Liver (tissue), 3 donors: Measurements from ENCODE around the gene GLI1.

Source experiments
- CTCF ChIP-seq: fragments of 150-350 bp; IDR thresholded peaks from 2 replicates; pipeline ENCODE4 v1.5.1; 2017; ENCODE audit warnings: improper control_type of control experiment, low read depth, low read length; ENCODE audit not compliant: missing input control
- FOXA1 ChIP-seq: IDR thresholded peaks from 2 replicates; pipeline ENCODE4 v1.6.1; 2016; ENCODE audit warnings: antibody characterized with exemption
- RAD21 ChIP-seq, 2 donors: IDR thresholded peaks; 2 replicates each; pipeline ENCODE4 v1.6.1; 2016; ENCODE audit warnings: antibody characterized with exemption in 2 of 2, mild to moderate bottlenecking in 2 of 2
- TAF1 ChIP-seq: conservative IDR thresholded peaks from 2 replicates; pipeline ENCODE4 v1.6.1; 2016; ENCODE audit warnings: antibody characterized with exemption, mild to moderate bottlenecking
- donor health status: healthy.
- donor health status: healthy.

- no peak for TF ChIP-seq CTCF
- TF ChIP-seq FOXA1, result no peak
- TF ChIP-seq TAF1, result no peak
- no peak for TF ChIP-seq RAD21 (IDR thresholded peaks at IDR 0.05)
Measured at GRCh38 chr12:57496822-57497221, 37.2 kb downstream of the GLI1 start.
